IPS-18a (cell line): ENCODE measurements around the gene METTL23.
"Not testable (repeated sequence)": the region's sequence is repeated elsewhere in the genome, so short reads cannot be mapped to it uniquely, and the experiment has no call there.

Experiments used
- H3K27ac ChIP-seq: one replicate; pipeline ENCODE4 v1.5.1; 2013; ENCODE audit warnings: low read length
- H3K27me3 ChIP-seq: one replicate; pipeline ENCODE4 v1.6.1; 2013; ENCODE audit warnings: mild to moderate bottlenecking, low read length; ENCODE audit not compliant: control insufficient read depth, insufficient read depth
- H3K36me3 ChIP-seq: one replicate; pipeline ENCODE4 v1.6.1; 2013; ENCODE audit warnings: low read depth, low read length; ENCODE audit not compliant: control insufficient read depth
- H3K4me1 ChIP-seq: one replicate; pipeline ENCODE4 v1.6.1; 2013; ENCODE audit warnings: low read depth, low read length; ENCODE audit not compliant: control insufficient read depth
- H3K4me3 ChIP-seq: one replicate; pipeline ENCODE4 v1.5.1; 2013; ENCODE audit warnings: low read length
- H3K9ac ChIP-seq: one replicate; pipeline ENCODE4 v1.6.1; 2013; ENCODE audit warnings: mild to moderate bottlenecking, low read length, moderate library complexity
- H3K9me3 ChIP-seq: one replicate; pipeline ENCODE4 v1.6.1; 2013; ENCODE audit warnings: low read depth, low read length; ENCODE audit not compliant: control insufficient read depth

METTL23 gene

GRCh38 chr17:76718516-76718915, 8.1 kb upstream of the METTL23 start:
- Histone ChIP-seq H3K4me1 (no peaks in the 10 kb centered on the region), H3K4me3 (no peak overlapping the region), H3K27ac (no peak overlapping the region), H3K9ac (no peak overlapping the region), H3K36me3 (peaks cover 60% of the 10 kb centered on the region), H3K27me3 (no peaks in the 10 kb centered on the region), H3K9me3 (no peaks in the 10 kb centered on the region)

- H3K4me1 ChIP-seq: no peaks in the 10 kb centered on the region
- no peaks in the 10 kb centered on the region for H3K9me3 ChIP-seq
- no peak overlapping the region for H3K4me3 ChIP-seq
- H3K27ac ChIP-seq: no peak overlapping the region
- H3K9ac ChIP-seq: no peak overlapping the region
- H3K27me3 ChIP-seq: no peaks in the 10 kb centered on the region
- H3K36me3 ChIP-seq: peaks cover 67% of the 10 kb centered on the region
Measured at GRCh38 chr17:76720211-76720610, 6.4 kb upstream of the METTL23 start.

DNA sequence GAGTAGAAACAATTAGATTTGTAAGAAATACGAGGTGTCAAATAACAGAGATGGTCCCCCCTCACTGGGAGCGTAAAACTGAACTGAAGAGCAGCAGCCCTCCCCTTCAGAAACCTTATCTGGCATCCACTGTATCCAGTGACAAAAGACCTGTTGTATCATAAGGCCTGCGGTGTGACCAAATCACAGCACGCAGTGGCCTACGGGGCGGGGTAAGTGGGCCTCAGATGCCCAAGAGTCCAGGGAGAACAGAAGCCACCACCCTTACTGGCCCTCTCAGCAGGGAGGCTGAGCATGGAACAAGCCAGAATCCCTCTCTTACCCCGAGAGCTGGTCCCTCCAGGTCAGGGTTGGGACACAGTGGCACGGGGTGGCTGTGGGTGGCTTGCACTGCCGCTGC, 5.7 kb upstream of the METTL23 start:
- H3K4me1 ChIP-seq: peaks cover 3% of the 10 kb centered on the region
- no peak overlapping the region for H3K9ac ChIP-seq
- H3K36me3 ChIP-seq: peaks cover 63% of the 10 kb centered on the region

DNA sequence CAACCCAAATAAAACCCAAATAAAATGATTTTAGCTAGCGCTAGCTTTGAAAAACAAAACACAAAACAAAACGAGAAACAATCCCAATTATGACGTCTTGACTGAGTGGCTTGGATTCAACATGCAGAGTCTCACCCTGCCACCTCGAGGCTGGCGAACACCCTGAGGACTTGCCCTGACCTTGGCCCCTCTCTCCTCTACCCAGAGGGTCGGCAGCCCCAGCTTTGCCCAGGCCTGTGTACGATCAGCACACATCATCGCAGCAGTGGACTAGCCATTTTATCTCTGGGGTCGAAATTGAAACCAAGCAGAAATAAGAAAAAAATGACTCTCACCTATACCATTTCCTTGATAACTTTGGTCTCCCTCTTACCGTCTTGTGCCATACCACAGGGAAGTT, 5.2 kb upstream of the METTL23 start:
- H3K4me1 ChIP-seq: peaks cover 3% of the 10 kb centered on the region
- H3K9me3 ChIP-seq: no peaks in the 10 kb centered on the region
- peaks cover 58% of the 10 kb centered on the region for H3K36me3 ChIP-seq
- H3K27me3 ChIP-seq: no peaks in the 10 kb centered on the region
- no peak overlapping the region for H3K4me3 ChIP-seq
- H3K27ac ChIP-seq: no peak overlapping the region
- H3K9ac ChIP-seq: no peak overlapping the region

More for the DNA sequence above, 5.7 kb upstream of the METTL23 start:
- no peaks in the 10 kb centered on the region for H3K9me3 ChIP-seq
- no peak overlapping the region for H3K4me3 ChIP-seq
- no peak overlapping the region for H3K27ac ChIP-seq
- H3K27me3 ChIP-seq: no peaks in the 10 kb centered on the region

DNA sequence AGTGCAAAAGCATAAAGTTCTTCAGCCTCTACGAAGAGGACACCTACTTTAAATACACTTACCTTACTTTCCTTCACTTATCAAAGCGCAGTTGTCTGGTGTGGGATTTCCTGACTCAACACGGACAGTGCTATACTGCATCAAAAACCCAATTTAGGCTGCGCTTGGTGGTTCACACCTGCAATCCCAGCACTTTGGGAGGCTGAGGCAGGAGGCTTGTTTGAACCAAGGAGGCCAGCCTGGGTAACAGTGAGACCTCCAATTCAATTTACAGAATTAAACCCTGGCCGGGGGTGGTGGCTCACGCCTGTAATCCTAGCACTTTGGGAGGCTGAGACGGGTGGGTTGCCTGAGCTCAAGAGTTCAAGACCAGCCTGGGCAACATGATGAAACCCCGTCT, 4.4 kb upstream of the METTL23 start:
- no peaks in the 10 kb centered on the region for H3K27me3 ChIP-seq
- H3K9me3 ChIP-seq: no peaks in the 10 kb centered on the region
- H3K4me3 ChIP-seq: no peak overlapping the region
- peaks cover 3% of the 10 kb centered on the region for H3K4me1 ChIP-seq
- peaks cover 56% of the 10 kb centered on the region for H3K36me3 ChIP-seq
- no peak overlapping the region for H3K9ac ChIP-seq
- H3K27ac ChIP-seq: no peak overlapping the region

- H3K4me1 ChIP-seq, H3K27me3 ChIP-seq, H3K9me3 ChIP-seq, H3K4me3 ChIP-seq, H3K9ac ChIP-seq, H3K27ac ChIP-seq: not testable (repeated sequence)
- H3K36me3 ChIP-seq: peaks cover 56% of the 10 kb centered on the region
Measured at GRCh38 chr17:76722977-76723376, 3.7 kb upstream of the METTL23 start.

DNA sequence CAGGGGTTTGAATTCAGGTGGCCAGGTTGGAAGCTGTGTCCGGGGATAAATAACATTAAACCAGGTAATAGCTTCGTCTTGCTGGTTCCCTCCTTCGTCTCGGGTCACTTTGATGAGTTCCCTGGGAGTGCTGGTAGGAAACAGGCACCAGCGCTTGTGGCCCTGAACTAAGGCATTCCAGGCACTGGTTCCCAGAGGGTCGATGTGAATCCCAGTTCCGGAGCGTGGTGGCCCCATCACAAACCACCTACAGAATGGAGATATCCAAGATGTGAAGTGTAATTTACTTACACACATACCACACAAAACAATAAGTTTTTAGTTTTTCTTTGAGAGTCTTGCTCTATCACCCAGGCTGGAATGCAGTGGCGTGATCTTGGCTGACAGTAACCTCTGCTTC, 2.8 kb upstream of the METTL23 start:
- Histone ChIP-seq H3K27me3 (no peaks in the 10 kb centered on the region), H3K4me1 (peaks cover 9% of the 10 kb centered on the region), H3K4me3 (no peak overlapping the region), H3K9ac (no peak overlapping the region), H3K27ac (no peak overlapping the region), H3K9me3 (no peaks in the 10 kb centered on the region), H3K36me3 (peaks cover 48% of the 10 kb centered on the region)

DNA sequence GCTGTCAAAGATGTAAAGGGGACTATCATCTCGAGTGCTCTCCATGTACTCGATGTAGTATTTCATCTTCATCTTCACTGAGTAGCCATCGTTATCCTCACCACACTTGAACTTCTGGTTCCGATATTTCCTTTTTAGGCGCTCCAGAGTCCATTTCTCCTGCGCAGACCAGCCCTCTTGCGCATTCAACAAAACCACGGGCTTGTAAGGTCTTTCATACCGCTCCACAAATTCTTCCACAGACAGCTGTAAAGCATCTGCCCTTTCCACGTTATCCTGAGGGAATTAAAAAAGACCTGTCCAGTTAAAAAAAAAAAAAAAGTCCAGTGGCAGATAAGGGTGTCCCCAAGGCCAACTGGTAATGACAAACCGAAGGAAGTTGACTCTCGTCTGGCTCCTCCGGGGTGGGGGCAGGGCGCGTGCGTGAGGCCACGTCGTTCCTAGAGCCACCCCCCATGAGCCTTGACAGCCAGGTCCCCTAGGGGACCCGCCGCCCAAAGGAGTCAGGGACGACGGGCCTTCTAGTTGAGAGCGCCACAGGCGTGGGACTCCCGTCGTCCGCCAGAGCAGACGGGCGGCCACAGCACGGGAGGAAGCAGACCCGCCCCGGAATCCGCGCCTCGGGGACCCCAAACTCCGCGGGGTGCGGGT, 934 bp upstream of the METTL23 start:
- Histone ChIP-seq H3K27ac (no peak overlapping the region), H3K36me3 (peaks cover 33% of the 10 kb centered on the region), H3K4me3 (peak overlapping the region; percentile 88), H3K9ac (peak overlapping the region; percentile 59), H3K27me3 (no peaks in the 10 kb centered on the region), H3K9me3 (no peaks in the 10 kb centered on the region), H3K4me1 (peaks cover 9% of the 10 kb centered on the region)

- peak within 1 kb of the TSS; percentile 88 for H3K4me3 ChIP-seq
- no peaks in the 10 kb centered on the region for H3K27me3 ChIP-seq
- no peaks in the 10 kb centered on the region for H3K9me3 ChIP-seq
- H3K9ac ChIP-seq: peak within 1 kb of the TSS; percentile 94
- H3K27ac ChIP-seq: peak within 1 kb of the TSS; percentile 90
- H3K4me1 ChIP-seq: peaks cover 9% of the 10 kb centered on the region
- peaks cover 28% of the 10 kb centered on the region for H3K36me3 ChIP-seq
Measured at GRCh38 chr17:76726231-76726775, 336 bp upstream of the METTL23 start, which contains the start of gene JMJD6. Gene JMJD6 (minus strand): TSS chr17:76726606. CDS start chr17:76726475, 131 bp downstream.

DNA sequence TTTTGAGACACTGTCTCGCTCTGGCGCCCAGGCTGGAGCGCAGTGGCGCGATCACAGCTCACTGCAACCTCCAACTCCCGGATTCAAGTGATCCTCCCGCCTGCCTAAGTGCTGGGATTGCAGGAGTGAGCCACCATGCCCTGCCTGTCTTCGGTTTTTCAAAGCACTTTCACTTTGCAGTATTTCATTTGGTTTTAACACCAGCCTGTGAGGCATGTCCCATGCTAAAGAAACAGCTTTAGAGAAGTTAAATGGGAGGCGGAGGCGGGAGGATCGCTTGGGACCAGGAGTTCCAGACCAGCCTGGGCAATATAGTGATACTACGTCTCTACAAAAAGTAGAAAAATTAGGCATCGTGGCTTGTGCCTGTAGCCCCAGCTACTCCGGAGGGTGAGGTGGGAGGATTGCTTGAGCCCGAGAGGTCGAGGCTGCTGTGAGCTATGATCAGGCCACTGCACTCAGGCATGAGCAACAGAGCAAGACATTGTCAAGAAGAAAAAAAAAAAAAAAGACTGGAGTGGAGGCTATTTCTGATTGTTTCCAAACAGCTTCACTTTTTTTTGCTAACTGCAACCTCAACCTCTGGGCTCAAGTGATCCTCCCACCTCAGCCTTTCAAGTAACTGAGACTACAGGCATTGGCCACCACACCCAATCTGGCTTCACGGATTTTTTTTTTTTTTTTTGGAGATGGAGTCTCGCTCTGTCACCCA, 1.3 kb downstream of the METTL23 start:
- H3K36me3 ChIP-seq: peaks cover 29% of the 10 kb centered on the region
- peaks cover 9% of the 10 kb centered on the region for H3K4me1 ChIP-seq
- peak overlapping the region; percentile 88 for H3K4me3 ChIP-seq
- H3K27ac ChIP-seq: peak overlapping the region; percentile 90
- peak overlapping the region; percentile 94 for H3K9ac ChIP-seq
- H3K27me3 ChIP-seq: no peaks in the 10 kb centered on the region
- H3K9me3 ChIP-seq: no peaks in the 10 kb centered on the region

GRCh38 chr17:76731800-76732733, 5.4 kb downstream of the METTL23 start:
- H3K27ac ChIP-seq, H3K4me3 ChIP-seq, H3K9ac ChIP-seq, H3K9me3 ChIP-seq, H3K27me3 ChIP-seq: not testable (repeated sequence)
- Histone ChIP-seq H3K4me1 (peaks cover 18% of the 10 kb centered on the region), H3K36me3 (peaks cover 49% of the 10 kb centered on the region)
